DND-41 (cell line): Measurements from ENCODE around the gene STAP2.

ENCODE experiments used
- ATAC-seq: fragments of 200-7000 bp; cut with Tn5 transposase; 3 replicates; pipeline ENCODE4 v1.9.1; 2021; ENCODE audit warnings: low read depth; ENCODE audit not compliant: insufficient read depth
- DNase-seq: peaks from one replicate; pipeline ENCODE4 v3.0.0-alpha.2; 2020
- H2AFZ ChIP-seq: 2 replicates; pipeline ENCODE4 v1.6.0; 2012; ENCODE audit warnings: low read depth, low read length
- H3K27ac ChIP-seq: 2 replicates; pipeline ENCODE4 v1.5.1; 2012; ENCODE audit warnings: low read length, inconsistent platforms
- H3K27me3 ChIP-seq: fragments of 200-600 bp; sonication (generic); 2 replicates; pipeline ENCODE4 v1.6.0; 2012; ENCODE audit warnings: low read length, mild to moderate bottlenecking, inconsistent platforms; ENCODE audit not compliant: insufficient read depth, poor library complexity
- H3K36me3 ChIP-seq: 2 replicates; pipeline ENCODE4 v1.5.1; 2012; ENCODE audit warnings: low read length, inconsistent platforms; ENCODE audit not compliant: insufficient read depth
- H3K4me1 ChIP-seq: 2 replicates; pipeline ENCODE4 v1.5.1; 2012; ENCODE audit warnings: mild to moderate bottlenecking, low read length; ENCODE audit not compliant: insufficient read depth
- H3K4me2 ChIP-seq: 2 replicates; pipeline ENCODE4 v1.6.0; 2012; ENCODE audit warnings: mild to moderate bottlenecking, moderate library complexity, low read length, inconsistent platforms; ENCODE audit not compliant: insufficient read depth
- H3K4me3 ChIP-seq, 2 experiments: fragments of 200-600 bp in 1 of 2; shearing (Covaris generic) in 1 of 2; 2 replicates each; pipeline ENCODE4 v1.5.1; 2012 to 2016; ENCODE audit warnings: inconsistent platforms in 2 of 2, low read length in 2 of 2, mild to moderate bottlenecking in 2 of 2, low read depth in 1 of 2, moderate library complexity in 1 of 2
- H3K79me2 ChIP-seq: 2 replicates; pipeline ENCODE4 v1.6.0; 2012; ENCODE audit warnings: low read length, inconsistent platforms; ENCODE audit not compliant: insufficient read depth
- H3K9ac ChIP-seq: 2 replicates; pipeline ENCODE4 v1.6.0; 2012; ENCODE audit warnings: low read depth, mild to moderate bottlenecking, inconsistent platforms, low read length, moderate library complexity
- H3K9me3 ChIP-seq: 2 replicates; pipeline ENCODE4 v1.5.1; 2012; ENCODE audit warnings: low read length, moderate library complexity, mild to moderate bottlenecking, inconsistent platforms; ENCODE audit not compliant: insufficient read depth, severe bottlenecking
- H4K20me1 ChIP-seq: 2 replicates; pipeline ENCODE4 v1.6.0; 2012; ENCODE audit warnings: low read length; ENCODE audit not compliant: insufficient read depth
- EZH2 ChIP-seq: IDR thresholded peaks from 3 replicates; pipeline ENCODE4 v1.6.1; 2012; ENCODE audit warnings: borderline replicate concordance, low read depth, mild to moderate bottlenecking, moderate library complexity, low read length, inconsistent platforms; ENCODE audit not compliant: severe bottlenecking
- TF ChIP-seq, protein P1 (sequence below): IDR thresholded peaks from 2 replicates; pipeline ENCODE4 v1.5.1; 2012; ENCODE audit warnings: borderline replicate concordance, low read length, moderate library complexity, mild to moderate bottlenecking; ENCODE audit not compliant: poor library complexity, severe bottlenecking; ENCODE audit errors: extremely low read depth

Gene STAP2

DNA sequence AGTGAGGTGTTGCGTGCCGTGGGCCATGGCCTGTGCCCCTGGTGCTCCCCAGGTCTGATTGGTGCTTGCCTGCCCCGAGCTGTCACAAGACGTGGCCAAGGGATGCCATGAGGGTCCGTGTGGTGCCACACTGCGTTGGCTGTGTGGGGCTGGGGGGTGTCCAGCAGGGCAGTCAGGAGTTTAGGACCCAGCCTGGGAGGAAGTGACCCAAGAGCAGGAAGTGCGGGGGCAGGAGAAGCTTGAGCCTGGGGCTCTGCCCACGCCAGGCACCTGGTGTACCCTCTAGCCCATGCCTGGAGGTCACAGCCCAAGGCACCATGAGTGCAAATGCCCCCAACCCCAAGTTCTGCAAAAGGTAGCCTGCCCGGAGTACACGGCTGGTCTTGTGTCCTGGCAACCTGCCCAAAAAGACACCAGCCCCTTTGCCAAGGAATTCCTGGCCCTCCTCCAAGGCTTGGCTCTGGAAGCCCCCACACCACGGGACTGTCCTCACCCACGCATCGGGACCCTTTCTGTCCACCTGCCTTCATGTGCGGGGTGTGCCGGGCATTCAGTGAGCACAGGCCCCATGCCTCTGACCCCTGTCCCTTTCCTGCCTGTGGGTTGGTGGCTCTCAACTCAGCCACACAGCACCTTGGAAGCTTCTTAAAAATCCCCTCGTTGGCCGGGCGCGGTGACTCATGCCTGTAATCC, 29.6 kb upstream of the STAP2 start:
- Histone ChIP-seq H3K27me3 (no peaks in the 10 kb centered on the region), H3K36me3 (peaks cover 50% of the 10 kb centered on the region), H3K79me2 (peaks cover 54% of the 10 kb centered on the region), H3K27ac (0 out of 2 replicates have a peak overlapping the region, but pooled peaks have one; percentile 8), H2AFZ (no peak overlapping the region), H3K9ac (no peak overlapping the region), H3K4me1 (no peaks in the 10 kb centered on the region; the same call in 1 of the 2 replicates), H3K4me2 (no peak overlapping the region), H3K9me3 (no peaks in the 10 kb centered on the region), H3K4me3 (no peak overlapping the region), H4K20me1 (peaks cover 72% of the 10 kb centered on the region)
- TF ChIP-seq, protein P1, sequence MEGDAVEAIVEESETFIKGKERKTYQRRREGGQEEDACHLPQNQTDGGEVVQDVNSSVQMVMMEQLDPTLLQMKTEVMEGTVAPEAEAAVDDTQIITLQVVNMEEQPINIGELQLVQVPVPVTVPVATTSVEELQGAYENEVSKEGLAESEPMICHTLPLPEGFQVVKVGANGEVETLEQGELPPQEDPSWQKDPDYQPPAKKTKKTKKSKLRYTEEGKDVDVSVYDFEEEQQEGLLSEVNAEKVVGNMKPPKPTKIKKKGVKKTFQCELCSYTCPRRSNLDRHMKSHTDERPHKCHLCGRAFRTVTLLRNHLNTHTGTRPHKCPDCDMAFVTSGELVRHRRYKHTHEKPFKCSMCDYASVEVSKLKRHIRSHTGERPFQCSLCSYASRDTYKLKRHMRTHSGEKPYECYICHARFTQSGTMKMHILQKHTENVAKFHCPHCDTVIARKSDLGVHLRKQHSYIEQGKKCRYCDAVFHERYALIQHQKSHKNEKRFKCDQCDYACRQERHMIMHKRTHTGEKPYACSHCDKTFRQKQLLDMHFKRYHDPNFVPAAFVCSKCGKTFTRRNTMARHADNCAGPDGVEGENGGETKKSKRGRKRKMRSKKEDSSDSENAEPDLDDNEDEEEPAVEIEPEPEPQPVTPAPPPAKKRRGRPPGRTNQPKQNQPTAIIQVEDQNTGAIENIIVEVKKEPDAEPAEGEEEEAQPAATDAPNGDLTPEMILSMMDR: no peak
- TF ChIP-seq EZH2: no peak
- ATAC-seq (no peak), DNase-seq (no peak)

DNA sequence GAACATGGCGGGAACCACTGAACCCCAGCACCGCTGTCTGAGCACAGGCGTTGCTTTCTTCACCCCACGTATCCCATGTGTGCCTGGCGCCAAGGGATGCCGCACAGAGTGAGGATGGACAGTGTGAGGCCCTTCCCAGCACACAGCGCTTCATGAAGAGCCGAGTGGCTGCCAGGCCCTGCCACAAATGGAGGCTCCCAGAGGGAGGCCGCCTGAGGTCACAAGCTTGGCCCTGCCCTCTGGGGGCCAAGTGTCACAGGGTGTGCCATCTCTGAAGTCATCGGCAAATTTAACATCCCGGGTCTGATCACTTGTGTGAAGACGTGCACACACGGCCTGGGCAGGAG, 29.1 kb upstream of the STAP2 start:
- no peaks in the 10 kb centered on the region; the same call in 1 of the 2 replicates for H3K4me1 ChIP-seq
- no peak overlapping the region for H3K9ac ChIP-seq
- ATAC-seq: no peak
- H3K27me3 ChIP-seq: no peaks in the 10 kb centered on the region
- H3K36me3 ChIP-seq: peaks cover 55% of the 10 kb centered on the region
- peaks cover 48% of the 10 kb centered on the region for H3K79me2 ChIP-seq
- no peaks in the 10 kb centered on the region for H3K9me3 ChIP-seq
- peaks cover 71% of the 10 kb centered on the region for H4K20me1 ChIP-seq
- 0 out of 2 replicates have a peak overlapping the region, but pooled peaks have one; percentile 8 for H3K27ac ChIP-seq
- no peak overlapping the region for H3K4me2 ChIP-seq
- DNase-seq: no peak
- H2AFZ ChIP-seq: no peak overlapping the region
- TF ChIP-seq, protein P1: no peak
- no peak for TF ChIP-seq EZH2
- no peak overlapping the region for H3K4me3 ChIP-seq

DNA sequence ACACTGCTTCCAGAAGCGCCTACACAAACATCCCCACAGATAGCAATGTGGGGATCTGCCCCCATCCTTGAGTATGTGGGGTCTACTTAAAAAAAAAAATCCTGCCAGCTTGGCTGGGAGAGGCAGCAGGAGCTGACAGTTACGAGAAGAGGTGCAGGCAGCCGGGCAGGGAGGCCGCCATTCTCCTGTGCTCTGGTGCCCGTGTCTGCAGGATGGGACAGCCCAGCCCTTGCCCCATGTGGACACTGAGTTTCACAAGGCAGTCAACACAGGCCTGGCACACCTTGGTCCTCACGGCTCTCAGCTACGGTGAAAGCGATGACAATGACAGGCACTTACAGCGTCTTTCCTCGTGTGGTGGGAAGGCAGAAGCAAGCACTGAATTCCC, 28.7 kb upstream of the STAP2 start:
- H3K27ac ChIP-seq: no peak overlapping the region
- no peak overlapping the region for H3K4me3 ChIP-seq
- TF ChIP-seq, protein P1: no peak
- TF ChIP-seq EZH2: no peak
- ATAC-seq: no peak
- H3K4me2 ChIP-seq: no peak overlapping the region
- H3K4me1 ChIP-seq: no peaks in the 10 kb centered on the region; the same call in 1 of the 2 replicates
- no peak overlapping the region for H3K9ac ChIP-seq
- H3K9me3 ChIP-seq: no peaks in the 10 kb centered on the region
- H3K36me3 ChIP-seq: peaks cover 60% of the 10 kb centered on the region
- no peak overlapping the region for H2AFZ ChIP-seq
- H4K20me1 ChIP-seq: peaks cover 68% of the 10 kb centered on the region
- H3K79me2 ChIP-seq: peaks cover 44% of the 10 kb centered on the region
- H3K27me3 ChIP-seq: no peaks in the 10 kb centered on the region
- DNase-seq: no peak
